HG03039 (cell line): ENCODE measurements around the gene SRPK2.
"Not testable (repeated sequence)": the region's sequence is repeated elsewhere in the genome, so short reads cannot be mapped to it uniquely, and the experiment has no call there.

Experiments used
- ATAC-seq: cut with Tn5 transposase; IDR thresholded peaks from one replicate; pipeline ENCODE4 v1.9.1; 2021; ENCODE audit warnings: mild to moderate bottlenecking, moderate library complexity; ENCODE audit not compliant: unreplicated experiment

The SRPK2 gene

GRCh38 chr7:105345003-105345402, 43.7 kb downstream of the SRPK2 start:
- no peak for ATAC-seq

GRCh38 chr7:105339404-105340323, 49.1 kb downstream of the SRPK2 start:
- no peak for ATAC-seq

- ATAC-seq, result no peak
Observed at GRCh38 chr7:105337529-105337928, 51.2 kb downstream of the SRPK2 start.

GRCh38 chr7:105336009-105336408, 52.7 kb downstream of the SRPK2 start:
- ATAC-seq, result no peak

GRCh38 chr7:105332661-105333060, 56.1 kb downstream of the SRPK2 start:
- ATAC-seq, result not testable (repeated sequence)

GRCh38 chr7:105330526-105330925, 58.2 kb downstream of the SRPK2 start:
- ATAC-seq, result no peak

GRCh38 chr7:105327201-105327600, 61.5 kb downstream of the SRPK2 start:
- no peak for ATAC-seq

- ATAC-seq, result no peak
Observed at GRCh38 chr7:105325216-105325904, 63.4 kb downstream of the SRPK2 start.

GRCh38 chr7:105324606-105325005, 64.1 kb downstream of the SRPK2 start:
- ATAC-seq, result not testable (repeated sequence)

GRCh38 chr7:105323366-105323765, 65.4 kb downstream of the SRPK2 start:
- ATAC-seq, result no peak

- no peak for ATAC-seq
Observed at GRCh38 chr7:105322655-105323277, 66.0 kb downstream of the SRPK2 start.

- ATAC-seq, result no peak
Observed at GRCh38 chr7:105321754-105322455, 66.8 kb downstream of the SRPK2 start.

GRCh38 chr7:105320896-105321295, 67.8 kb downstream of the SRPK2 start:
- ATAC-seq, result no peak

GRCh38 chr7:105319578-105319977, 69.1 kb downstream of the SRPK2 start:
- no peak for ATAC-seq

- ATAC-seq, result no peak
Observed at GRCh38 chr7:105316578-105317344, 72.0 kb downstream of the SRPK2 start.

- no peak for ATAC-seq
Observed at GRCh38 chr7:105315357-105315756, 73.4 kb downstream of the SRPK2 start.

GRCh38 chr7:105309235-105310169, 79.2 kb downstream of the SRPK2 start:
- no peak for ATAC-seq

GRCh38 chr7:105307163-105307672, 81.5 kb downstream of the SRPK2 start:
- no peak for ATAC-seq

- ATAC-seq, result no peak
Observed at GRCh38 chr7:105306298-105306748, 82.4 kb downstream of the SRPK2 start.
